ENCODE results near the gene PIAS1.
"Not testable (repeated sequence)": the region's sequence is repeated elsewhere in the genome, so short reads cannot be mapped to it uniquely, and the experiment has no call there.

PIAS1 gene

DNA sequence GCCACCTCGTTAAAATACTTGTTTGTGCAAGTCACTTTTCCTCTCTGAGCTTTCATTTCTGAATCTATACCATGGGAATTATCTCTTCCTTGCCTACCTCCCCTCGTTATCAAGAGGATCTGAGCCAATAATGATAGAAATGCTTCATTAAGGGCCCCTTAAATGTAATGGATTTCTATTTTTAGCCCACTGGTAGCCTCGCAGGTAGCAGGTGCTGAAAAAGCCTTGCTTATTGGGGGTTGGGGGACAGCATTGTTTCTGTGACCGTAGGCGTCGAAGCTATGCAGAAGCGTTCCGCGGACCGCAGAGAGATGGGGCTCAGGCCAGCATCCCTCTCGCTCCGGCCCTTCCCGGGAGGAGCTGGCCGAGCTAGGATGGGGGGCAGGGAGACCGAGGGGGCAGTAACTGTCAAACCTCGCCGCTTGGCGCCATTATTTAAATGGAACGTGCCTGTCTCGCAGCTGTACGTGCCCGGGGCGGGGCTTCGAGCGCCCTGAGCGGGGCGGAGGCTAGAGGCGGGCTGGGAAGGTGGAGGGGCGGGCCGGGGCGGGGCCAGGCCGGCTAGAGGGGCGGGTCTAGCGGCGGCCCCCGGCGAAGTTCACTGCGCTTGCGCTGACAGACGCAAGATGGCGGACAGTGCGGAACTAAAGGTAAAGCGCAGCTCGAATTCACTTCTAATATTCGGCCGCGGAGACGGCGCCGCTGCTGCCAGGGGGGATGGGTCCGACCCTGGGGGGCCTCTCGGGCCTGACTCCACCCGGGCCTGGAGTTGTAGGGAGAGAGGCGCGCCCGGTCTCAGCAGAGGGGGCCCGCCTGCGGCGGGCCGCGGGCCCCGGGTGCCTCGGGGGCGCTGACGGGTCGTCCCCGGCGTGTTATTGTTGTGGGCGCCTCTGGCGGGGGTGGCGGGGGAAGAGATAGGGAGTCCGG lies at the start of gene PIAS1:
Gene PIAS1 (plus strand): TSS at position 615 of the 927 bp plus-strand sequence. CDS start 12 bp downstream, at position 627.
- peak; percentile 72 for DNase-seq

DNA sequence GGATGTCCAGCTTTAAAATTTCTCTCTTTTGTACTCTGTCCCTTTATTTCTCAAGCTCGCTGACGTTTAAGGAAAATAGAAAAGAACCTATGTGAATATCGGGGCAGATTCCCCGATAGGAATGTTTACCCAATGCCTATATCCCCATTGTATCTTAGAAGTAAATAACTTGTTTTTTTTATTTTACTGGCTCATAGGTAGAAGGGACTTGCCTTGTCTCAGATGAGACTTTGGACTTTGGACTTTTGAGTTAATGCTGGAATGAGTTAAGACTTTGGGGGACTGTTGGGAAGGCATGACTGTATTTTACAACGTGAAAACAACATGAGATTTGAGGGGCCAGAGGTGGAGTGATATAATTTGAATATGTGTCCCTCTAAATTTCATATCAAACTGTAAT lies 46.5 kb upstream of the PIAS1 start:
- DNase-seq, result not testable (repeated sequence)

DNA sequence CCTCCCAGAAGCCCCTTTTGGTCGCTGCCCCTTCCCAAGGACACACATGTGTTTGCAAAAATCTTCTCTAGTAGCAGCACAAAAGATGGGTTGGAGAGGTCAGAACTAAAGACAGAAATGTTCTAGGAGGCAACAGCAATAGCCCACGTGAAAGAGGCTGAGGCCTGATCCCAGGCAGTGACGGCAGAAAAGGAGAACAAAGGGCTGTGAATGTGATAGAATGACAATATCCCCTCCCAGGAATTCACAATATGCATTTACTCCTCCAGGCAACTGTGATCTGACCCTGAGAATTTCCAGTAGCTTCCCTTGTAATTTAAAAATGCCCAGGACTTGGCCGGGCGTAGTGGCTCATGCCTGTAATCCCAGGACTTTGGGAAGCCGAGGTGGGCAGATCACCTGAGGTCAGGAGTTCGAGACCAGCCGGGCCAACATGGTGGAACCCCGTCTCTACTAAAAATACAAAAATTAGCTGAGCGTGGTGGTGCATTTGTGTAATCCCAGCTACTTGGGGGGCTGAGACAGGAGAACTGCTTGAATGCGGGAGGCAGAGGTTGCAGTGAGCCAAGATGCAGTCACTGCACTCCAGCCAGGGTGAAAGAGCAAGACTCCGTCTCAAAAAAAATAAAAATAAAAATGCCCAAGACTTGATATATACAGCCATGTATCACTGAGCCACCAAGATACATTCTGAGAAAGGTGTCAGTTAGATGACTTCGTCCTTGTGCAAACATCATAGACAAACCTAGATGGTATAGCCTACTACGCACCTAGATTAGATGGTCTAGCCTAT lies 43.6 kb upstream of the PIAS1 start:
- no peak for DNase-seq

DNA sequence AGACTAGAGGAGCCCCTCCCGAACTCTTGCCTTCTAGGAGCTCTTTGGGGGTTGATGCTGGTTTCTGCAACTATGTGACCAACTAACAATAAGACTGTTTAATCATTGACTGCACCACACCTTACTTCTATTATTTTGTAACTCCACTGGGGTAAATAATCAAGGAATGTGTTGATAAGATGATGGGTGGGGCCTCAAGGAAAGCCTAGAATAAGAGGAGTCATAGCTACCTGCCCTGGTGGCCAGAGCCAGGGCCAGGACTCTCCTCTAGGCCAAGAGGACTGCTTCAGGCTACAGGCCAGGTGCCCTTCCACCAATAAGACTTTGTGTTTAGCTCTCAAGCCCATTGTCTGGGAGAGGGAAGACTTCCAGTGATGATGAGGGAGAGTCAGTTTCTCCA lies 41.2 kb upstream of the PIAS1 start:
- DNase-seq, result no peak

DNA sequence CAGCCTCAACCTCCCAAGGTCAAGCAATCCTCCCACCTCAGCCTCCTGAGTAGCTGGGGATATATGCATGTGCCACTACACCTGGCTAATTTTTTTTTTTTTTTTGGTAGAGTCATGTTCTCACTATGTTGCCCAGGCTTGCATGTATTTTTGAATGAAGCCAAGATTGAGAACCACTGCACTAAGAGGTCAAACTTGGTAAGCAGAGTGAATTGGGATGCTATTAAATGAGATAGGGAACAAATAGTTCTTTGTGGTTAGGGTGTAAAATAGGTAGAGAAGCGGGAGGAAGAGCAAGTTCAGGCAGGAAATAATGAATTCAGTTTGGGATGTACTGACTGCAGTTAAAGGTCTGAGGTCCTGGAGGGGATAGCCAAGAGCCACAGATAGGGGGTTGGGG lies 39.9 kb upstream of the PIAS1 start:
- no peak for DNase-seq

DNA sequence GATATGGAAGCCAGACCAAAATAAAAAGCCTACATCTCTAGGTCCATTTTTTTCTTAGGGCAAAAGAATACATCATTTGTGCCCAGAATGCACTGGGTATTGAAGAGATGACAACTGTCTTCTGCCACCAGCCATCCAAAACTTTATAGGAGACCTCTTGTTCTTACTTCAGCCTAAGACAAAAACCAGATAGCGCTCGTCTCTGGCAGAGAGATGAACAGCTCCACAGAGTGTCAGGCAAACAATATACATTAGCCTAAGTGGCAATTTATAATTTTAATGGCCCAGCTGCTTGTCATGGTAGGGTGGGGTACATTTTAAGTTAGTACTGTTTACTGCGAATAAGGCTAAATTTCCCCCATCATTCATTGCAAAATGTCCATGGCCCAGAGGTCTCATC lies 38.9 kb upstream of the PIAS1 start:
- no peak for DNase-seq

DNA sequence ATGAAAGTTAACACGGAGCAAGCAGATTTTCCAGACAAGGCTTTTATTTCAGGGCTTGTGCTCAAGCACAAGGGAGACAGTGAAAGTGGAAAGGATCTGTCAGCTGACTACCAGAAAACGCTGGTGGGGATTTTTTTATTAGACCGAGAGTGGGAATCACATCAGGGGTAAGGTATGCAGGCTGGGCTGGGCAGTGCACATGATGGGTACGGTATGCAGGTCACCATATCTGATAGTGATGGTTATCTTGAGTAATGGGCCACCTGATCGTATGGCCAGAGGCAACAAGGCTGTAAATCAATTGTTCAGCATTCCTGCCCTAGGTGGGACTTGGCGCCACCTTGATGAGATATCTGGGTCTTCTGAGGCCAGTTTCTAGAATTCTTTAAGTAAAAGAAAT lies 36.9 kb upstream of the PIAS1 start:
- no peak for DNase-seq

DNA sequence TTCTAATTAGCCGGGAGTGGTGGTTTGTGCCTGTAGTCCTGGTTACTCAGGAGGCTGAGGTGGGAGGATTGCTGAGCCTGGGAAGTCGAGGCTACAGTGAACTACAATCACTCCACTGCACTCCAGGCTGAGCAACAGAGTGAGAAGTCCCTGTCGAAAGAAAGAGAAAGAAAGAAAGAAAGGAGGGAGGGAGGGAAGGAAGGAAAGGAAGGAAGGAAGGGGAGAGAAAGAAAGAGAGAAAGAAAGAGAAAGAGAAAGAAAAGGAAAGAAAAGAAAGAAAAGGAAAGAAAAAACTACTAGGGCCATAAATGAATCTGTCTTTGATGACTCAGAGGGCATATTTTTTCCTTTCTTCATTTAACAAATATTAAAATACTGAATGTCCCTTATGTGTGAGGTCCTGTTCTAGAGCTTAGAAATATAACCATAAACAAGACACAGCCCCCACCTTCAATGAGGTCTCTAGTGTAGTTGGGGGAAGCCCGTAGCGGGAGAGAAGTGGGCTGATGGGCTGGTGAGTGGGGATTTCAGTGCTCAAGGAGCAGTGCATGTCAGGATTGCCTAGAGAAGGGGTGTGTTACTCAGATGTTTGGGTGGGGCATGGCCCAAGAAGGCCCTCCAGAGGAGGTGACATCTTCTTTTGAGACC lies 35.2 kb upstream of the PIAS1 start:
- DNase-seq, result no peak

DNA sequence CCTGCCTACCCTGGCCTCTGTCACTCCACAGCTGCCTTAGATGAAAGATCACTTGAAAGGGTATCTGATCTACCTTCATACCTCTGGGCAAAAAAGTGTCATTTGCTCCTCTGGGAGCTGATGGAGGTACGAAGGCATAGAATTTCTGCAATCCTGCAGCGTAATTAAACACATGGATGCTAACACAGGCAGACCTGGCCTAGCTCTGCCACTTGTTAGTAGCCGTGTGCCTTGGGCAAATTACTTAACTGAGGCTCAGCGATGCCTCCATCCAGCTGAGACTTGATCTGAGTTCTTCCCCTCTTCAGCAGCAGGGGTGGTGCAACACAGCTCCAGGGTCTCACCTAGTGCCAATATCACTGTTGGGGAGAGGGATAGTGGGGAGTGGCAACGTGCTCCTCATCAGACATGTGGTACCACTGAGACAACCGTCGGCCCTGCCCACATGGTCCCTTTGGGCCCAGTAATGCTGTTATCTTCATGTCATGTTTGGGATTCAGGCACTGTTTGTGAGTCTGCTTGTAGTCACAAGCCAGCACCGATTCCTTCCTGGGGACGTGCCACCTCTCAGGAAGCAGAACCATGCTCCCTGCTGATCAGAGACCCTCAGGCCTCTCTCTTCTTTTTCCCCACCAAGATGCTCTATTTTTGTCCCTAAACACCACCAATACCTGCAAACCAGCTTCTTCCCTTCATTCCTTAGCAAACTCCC lies 34.1 kb upstream of the PIAS1 start:
- no peak for DNase-seq

DNA sequence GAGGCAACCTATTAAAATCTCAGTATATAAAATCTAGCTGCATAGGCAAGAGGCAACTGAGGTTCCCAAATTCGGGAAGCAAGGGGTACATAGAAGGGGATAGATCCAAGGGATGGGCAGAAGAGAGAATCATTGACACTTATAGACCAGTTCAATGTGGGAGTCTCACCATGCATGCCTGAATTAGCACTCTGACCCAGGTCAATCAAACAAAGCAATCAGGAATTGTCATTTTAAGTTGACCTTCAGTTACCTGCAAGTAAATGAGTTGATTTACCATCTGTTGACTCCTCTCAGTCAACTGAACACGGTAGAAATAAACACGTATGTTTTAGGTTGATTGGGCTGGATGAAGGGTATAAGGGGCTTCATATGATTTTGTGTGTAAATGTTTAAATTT lies 33.4 kb upstream of the PIAS1 start:
- DNase-seq, result no peak

DNA sequence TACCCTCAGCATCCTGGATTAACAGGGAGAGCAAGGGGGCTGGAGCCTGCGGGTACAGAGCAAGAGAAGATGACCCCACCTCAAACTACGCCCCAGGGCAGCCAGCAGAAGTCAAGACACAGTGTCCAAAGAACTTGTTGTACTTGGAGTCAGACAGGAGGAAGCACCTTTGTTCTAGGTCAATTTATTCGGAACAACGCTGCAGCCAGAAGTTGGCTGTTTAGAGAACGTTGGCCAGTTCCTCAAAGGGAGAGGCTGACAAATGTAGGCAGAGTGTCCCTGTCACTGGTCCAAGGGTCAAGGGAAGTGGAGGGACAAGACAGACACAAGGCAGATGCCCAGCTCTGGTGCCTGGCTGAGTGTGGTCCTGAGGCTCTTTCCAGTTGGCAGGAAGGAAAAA lies 32.1 kb upstream of the PIAS1 start:
- no peak for DNase-seq

DNA sequence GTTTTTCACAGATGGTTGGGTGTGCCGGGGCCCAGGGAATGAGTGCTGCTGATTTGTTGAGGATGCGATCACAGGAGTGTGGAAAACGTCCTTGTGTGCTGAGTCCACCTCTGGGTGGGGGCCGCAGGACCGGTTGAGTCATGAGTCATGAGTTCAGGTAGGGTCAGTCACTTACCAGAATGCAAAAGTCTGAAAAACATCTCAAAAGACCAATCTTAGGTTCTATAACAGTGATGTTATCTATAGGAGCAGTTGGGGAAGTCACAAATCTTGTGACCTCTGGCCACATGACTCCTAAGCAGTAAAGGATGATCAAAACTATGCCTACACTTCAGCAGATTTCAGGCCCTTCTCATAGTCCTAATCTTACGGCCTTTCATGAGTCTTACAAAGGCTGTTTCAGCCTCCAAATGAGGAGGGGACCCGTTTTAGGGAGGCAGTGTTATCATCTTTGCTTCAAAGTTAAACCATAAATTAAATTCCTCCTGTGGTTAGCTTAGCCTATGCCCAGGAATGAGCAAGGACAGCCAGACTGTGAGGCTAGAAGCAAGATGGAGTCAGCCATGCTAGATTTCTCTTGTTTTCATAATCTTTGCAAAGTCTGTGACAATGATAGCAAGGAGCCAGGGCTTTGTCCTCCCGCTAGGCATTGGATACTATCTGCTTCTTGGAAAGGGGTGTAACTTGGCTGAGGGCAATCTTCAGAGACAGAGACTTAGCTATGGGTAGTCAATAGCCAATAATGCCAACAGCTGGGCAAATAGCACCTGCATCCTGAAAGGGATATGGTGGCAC lies 30.6 kb upstream of the PIAS1 start:
- DNase-seq, result no peak

DNA sequence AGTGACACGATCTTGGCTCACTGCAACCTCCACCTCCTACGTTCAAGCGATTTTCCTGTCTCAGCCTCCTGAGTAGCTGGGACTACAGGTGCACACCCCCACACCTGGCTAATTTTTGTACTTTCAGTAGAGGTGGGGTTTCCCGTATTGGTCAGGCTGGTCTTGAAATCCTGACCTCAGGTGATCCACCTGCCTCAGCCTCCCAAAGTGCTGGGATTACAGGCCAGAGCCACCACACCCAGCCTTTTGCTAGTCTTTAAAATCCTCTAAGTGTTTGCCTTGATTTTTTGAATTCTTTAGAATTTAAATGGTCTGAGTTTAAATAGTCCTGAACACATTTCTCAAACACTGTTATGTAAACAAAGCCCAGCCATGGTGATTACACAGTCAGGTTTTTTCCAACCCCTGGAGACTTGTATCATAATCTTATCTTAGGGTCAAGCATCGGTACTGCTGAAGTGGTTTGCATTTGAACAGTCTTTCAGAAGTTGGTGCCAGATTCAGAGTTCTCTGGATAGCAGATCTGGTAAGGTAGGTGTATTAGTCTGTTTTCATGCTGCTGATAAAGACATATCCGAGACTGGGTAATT lies 28.2 kb upstream of the PIAS1 start:
- no peak for DNase-seq

DNA sequence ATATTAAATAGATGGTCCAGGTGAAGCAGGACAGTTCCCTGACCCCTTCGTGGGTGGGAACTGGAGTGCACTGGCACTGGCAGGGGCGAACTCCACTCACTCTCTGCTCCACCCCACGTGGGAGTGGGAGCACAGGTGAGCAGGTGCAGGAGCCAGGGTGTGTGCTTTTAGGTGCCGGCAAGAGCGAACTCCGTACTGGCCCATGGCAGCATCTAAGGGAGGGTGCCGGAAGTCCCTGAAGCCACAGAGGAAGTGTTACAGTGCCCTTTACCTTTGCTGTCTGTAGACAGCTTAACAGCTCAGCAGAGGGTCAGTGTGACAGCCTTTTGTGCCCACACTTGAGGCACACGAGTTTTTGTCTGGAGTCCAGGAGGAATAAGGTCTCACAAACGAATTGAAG lies 26.7 kb upstream of the PIAS1 start:
- DNase-seq, result no peak

DNA sequence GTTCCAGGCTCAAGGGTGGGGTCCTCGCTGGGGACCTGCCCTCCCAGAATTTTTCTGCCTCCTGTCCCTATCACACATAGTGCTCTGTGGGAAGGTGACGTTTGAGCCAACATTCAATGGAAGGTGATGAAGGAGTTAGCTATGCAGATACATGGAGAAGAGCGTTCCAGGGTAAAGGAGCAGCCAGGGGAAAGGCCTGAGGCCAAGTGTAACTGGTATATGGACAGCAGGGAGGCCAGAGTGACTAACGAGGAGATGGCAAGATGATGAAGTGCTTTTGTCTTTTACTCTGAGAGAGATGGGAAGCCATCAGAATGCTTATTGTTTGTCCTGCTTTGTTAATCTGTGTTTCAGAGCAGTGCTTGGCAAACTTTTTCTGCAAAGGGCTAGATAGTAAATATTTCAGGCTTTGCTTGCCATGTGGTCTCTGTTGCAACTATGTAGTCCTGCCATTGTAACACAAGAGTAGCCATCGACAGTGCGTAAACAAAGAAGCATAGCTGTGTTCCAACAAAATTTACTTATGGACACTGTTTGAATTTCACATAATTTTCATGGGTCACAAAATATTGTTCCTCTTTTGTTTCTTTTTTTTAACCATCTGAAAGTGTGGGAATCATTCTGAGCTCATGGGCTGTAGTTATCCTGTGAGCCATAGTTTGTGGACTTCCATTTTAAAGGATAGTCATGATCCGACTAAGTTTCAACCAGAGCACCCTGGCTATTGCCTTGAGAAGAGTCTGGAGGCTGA lies 25.8 kb upstream of the PIAS1 start:
- no peak for DNase-seq

DNA sequence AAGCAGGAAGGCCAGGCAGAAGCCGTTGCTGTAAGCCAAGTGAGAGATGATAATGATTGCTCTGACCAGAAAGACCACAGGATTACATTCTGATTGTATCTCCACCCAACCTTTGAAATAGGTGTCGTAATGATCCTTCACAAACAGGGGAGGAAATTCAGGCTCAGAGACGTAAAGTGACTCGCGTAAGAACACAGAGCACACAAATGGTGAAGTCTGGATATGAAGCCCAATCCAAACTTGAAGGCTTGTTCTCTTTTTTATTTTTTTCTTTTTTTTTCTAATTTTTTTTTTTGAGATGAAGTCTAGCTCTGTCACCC lies 25.3 kb upstream of the PIAS1 start:
- DNase-seq, result no peak

DNA sequence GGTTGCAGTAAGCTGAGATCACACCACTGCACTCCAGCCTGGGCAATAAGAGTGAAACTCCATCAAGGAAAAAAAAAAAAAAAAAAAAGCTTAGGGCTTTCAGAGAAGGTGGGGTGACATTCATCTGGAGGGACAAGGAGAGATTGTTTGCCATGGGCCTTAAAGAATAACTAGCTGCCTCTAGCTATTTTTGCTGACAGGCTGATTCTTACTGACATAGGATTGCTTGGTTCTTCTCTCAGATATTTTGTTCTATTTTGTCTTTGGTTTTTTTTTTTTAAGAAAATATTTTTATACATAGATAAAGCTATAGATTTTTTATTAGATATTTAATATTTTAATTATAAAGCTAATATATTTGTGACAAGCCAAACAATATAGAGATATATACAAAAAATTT lies 24.2 kb upstream of the PIAS1 start:
- no peak for DNase-seq

DNA sequence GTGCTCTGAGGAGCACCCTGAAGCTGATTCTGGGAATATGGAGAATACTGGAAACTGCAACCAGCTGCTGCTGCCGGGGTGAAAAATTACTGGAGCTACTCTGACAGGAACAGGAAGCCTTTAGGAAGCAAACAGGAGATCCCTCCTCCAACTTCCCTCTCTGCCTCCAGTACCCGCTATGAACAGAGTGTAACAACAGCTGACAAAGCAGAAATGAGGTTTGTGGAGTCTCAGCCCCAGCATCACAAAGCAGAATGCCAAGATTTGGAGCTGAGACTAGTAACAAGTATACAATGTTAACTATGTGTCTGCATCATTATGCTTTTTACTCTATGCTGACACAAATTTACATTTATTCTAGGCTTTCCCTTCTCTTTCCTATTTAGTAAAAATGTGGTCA lies 22.7 kb upstream of the PIAS1 start:
- no peak for DNase-seq

DNA sequence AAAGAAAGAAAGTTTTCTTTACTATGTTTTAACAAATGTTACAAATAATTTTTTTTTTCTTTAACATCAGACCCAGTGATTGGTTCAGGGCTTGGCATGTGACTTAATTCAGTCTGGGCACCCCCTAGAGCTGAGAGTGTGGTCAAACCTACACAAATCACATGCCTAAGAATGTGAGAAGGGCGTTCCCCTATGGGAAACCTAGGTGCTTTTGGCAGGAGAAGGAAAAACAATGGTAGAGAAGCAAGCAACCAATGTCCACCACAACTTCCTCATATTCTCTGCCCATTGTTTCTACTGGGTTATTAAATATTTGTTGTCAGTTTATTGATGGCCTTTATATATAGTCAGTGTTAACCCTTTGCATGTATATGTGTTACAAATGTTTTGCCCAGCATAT lies 21.4 kb upstream of the PIAS1 start:
- no peak for DNase-seq

DNA sequence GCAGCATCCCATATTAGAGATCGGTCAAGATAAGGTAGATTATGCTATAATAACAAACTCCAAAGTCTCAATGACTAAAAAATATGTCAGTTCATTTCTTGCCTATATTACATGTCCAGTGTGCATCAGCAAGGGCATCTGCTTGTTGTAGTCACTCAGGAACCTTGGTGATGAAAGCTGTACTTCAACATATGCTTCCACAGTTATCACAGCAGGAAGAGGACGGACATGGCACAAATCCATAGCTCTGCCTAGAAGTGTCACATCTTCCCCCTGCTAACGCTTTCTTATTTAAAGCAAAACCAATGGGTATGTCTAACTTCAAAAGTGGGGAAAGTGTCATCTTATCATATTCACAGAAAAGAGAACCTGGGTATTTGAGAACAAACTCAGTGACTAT lies 20.0 kb upstream of the PIAS1 start:
- no peak for DNase-seq

DNA sequence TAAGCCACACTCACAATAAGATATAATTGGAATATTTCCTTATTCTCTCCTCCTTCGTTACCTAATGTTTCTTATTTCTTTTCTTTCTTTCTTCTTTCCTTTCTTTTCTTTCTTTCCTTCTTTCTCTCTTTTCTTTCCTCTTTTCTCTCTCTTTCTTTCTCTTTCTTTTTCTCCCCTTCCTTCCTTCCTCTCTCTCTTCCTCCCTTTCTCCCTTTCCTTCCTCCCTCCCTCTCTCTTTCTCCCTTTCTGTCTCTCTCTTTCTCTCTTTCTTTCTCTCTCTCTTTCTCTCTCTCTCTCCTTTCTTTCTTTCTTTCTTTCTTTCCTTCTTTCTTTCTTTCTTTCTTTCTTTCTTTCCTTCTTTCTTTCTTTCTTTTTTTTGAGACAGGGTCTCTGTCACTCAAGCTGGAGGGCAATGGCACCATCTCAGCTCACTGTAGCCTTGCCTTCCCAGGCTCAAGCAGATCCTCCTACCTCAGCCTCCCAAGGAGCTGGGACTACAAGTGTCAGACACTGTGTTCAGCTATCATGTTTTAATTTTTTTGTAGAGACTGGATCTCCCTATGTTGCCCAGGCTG lies 19.3 kb upstream of the PIAS1 start:
- no peak for DNase-seq

Data from NCI-H748 treated with DMSO at 0.1 percent for 48 hours (cell line).